OCI-M2 (cell line): ENCODE results near the gene RNF128.
"Not testable (repeated sequence)": the region's sequence is repeated elsewhere in the genome, so short reads cannot be mapped to it uniquely, and the experiment has no call there.

ENCODE experiments used
- DNase-seq: peaks from one replicate; lab custom pipeline; 2025; ENCODE audit not compliant: unreplicated experiment; lab: John Stamatoyannopoulos, UW

The RNF128 gene

DNA sequence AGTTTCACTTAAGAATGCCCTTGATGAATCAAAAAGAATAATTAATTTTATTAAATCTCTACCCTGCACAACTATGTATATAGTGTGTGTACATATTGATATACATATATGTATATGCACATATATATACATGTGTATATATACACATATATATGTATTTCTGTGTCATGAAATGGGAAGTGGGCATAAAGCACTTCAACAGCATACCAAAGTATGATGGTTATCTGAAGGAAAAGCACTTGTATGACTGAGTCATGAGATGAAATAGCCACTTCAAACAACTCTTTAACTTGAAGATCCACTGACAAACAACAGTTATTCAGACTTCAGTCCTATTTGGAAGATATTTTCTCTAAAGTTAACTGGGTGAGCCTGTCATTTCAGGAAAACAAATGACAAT, 16.3 kb downstream of the RNF128 start:
- no peak for DNase-seq

DNA sequence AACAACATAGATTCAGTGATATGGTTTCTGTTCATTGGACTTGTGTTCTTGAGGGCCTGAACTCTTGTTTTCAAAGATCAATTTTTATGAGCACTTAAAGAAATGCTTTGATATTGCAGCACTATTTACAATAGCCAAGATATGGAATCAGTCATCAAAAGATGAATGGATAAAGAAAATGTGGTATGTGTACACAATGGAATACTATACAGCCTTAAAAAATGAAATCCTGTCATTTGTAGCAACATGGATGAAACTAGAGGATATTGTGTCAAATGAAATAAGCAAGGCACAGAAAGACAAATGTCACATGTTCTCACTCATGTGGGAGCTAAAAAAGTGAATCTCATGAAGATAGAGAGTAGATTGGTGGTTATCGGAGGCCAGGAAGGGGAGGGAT, 21.9 kb downstream of the RNF128 start:
- no peak for DNase-seq

DNA sequence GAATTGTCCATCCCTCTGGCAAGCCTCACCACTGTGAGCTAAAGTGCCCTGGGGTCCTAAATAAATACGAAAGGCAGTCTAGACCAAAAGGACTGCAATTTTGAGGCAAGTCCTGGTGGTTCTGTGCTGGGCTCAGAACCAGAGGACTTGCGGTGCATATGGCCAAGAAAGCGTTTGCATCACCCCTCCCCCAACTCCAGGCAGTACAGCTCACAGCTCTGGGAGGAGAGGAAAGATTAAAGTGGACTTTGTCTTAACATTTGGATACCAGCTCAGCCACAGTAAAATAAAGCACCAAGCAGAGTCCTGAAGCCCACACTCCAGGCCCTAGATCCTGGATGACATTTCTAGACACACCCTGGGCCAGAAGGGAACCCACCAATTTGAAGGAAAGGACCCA, 24.9 kb downstream of the RNF128 start:
- no peak for DNase-seq

DNA sequence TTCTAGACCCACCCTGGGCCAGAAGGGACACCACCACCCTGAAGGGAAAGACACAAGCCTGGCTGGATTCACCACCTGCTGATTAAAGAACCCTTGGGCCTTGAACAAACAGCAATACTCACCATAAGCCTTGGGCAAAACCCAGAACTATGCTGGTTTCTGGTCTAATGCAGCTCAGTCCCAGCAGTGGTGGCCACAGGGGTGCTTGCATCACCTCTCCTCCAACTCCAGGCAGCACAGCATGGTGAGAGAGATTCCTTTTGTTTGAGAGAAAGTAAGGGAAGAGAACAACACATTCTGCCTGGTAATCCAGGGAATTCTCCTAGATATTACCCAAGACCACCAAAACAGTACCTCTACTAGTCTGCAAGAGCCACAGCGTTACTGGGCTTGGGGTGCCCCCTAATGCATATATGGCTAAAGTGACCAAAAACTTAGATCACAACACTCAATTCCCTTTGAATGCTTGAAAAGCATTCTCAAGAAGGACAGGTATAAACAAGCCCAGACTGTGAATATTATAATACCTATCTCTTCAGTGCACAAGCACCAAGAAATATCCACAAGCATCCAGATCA, 25.7 kb downstream of the RNF128 start:
- DNase-seq = no peak

DNA sequence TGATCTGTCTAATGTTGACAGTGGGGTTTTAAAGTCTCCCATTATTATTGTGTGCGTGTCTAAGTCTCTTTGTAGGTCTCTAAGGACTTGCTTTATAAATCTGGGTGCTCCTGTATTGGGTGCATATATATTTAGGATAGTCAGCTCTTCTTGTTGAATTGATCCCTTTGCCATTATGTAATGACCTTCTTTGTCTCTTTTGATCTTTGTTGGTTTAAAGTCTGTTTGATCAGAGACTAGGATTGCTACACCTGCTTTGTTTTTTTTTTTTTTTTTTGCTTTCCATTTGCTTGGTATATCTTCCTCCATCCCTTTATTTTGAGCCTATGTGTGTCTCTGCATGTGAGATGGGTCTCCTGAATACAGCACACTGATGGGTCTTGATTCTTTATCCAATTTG, 42.8 kb downstream of the RNF128 start:
- not testable (repeated sequence) for DNase-seq

DNA sequence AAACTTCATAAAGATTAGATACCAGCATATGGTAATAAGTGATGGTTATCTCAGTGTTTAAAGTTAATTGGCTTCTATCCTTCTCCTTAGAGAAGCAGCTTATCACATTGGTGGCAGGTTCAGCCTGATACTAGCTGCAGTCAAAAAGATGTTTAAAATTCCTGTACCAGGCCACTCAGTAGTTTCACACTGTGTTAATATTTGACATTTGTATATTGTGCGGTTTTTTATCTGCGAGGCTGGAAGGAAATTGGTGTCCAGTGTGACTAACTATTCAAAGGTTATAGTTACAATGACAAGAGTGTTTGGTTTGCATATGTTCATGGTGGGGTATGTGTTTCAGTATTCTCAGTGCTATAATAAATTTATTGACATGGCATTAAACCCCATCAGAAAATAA, 48.5 kb downstream of the RNF128 start:
- no peak for DNase-seq

DNA sequence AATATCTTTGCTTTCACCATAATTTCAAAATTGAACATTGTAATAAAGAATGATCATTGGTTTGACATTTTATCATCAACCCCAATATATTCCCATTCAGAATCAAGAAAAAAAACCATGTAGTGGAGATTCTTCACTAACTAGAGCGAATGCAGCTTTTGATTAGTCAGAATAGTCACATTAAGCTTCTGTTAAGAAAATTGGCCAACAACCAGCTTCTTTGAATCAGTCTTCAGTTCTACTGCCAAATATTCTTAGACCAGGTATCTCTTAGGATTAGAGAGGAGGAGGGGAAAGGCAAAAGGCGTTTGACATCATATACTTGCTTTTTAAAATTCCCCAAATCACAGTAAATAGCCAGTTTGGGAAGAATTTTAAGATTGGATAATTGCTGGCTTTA, 53.8 kb downstream of the RNF128 start:
- no peak for DNase-seq

DNA sequence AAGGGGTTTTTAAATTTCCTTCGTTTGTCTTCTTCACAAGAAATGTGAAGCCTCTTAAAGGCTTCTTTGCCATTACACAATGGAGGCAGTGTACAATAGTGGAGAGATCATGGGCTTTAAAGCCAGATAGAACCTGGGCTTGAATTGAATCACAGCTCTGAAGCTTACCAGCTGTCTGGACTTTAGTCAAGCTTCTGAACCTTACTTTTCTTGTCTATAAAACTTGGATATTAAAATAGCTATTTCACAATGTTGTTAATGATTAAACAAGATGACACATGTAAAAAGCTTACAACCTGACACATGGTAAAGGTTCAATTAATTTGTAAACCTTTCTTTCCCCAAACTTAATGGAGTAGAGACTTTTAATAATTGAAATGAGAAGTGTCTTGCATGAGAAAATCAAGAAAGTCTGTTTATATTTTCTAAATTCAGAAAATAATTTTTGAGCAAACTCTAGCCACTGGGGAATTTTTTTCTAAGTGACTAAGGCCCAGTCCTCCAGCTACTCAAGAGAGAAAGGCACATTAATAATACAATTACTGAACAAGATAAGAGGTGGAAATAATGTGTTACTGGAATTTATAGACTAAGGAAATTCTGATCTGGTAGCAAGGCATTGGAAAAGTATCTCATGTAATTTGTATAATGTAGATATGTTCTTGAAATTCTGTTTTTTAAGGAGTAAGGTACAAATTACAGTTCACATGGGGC, 54.3 kb downstream of the RNF128 start:
- DNase-seq = no peak

DNA sequence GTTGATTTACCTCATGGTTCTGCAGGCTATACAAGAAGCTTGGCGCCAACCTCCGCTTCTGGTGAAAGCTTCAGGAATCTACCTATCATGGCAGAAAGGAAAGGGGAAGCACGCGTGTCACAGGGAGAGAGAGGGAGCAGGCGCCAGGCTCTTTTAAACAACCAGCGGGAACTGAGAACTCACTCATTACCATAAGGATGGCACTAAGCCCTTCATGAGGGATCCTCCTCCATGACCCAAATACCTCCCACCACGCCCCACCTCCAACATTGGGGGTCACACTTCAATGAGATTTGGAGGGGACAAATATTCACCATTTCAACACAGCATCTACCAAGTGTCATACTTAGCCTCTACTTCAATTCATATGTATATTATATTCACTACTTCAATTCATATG, 57.2 kb downstream of the RNF128 start:
- no peak for DNase-seq

DNA sequence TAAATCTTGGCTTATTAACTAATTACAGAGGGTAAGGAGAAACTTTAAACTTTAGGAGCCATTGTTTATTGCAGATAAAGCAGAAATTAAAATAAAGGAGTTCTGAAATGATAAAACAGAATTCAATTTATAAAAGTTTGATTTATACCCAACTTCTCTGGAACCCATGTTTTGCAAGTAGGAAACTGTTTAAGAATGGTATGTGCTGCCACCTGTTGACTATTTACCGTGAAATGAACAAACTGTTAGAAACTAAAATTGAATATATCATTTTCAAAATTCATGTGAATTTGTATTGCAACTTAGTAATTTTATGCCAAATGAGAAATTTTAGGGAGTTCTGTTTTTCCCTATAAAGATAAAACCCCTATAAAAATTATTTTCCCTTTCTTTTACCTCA, 65.0 kb downstream of the RNF128 start:
- no peak for DNase-seq

DNA sequence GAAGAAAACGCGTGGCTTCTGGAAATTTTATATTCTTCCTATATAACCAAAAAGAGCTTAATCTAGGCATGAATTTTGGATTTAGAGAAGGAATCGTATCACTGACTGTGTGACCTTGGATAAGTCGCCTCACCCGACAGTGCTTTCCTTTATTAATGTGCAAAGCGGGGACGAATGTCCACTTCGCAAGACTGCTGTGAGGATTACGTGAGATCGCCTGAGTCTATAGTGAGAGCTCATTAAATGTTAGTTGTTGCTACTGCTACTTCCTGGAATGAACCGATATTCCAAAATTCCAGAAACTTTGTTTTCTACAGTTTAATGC, 75.5 kb downstream of the RNF128 start:
- DNase-seq = no peak

DNA sequence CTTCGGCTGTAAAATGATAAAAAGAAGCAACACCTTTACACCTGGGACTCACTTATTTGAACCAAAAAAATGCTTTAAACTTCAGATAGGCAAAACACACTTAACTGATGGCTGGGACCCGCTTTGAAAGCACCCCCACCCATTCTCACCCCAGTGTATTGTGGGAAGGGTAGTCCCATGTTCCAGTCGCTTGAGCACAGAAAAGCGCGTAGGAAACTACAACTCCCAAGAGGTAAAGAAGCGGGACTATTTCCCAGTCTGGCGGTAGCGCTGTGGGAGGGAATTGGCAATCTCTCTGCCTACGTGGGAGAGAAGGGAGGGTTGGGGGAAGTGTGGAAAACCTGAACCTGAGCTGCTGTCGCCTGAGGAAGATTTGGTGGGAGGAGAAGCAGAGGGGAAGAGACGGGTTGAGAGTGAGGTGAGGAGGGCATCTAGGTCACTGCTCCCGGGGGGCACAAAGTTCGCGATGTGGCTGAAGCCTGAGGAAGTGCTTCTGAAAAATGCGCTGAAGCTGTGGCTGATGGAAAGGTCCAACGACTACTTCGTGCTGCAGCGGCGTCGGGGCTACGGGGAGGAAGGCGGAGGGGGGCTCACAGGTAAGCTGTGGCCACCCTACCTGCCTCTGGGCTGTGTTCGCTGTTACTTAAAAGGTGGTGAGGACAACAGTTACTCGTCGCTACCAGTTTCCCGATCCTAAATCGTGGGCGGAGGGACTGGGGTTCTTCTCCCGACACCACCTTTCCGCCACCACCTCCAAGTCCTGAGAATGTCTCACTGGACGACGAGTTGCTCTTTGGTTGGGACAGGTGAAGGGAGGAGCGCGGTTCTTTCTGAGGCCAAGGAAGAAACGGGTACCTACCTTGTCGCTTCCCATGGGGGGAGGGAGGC, 76.1 kb downstream of the RNF128 start, which contains the start of gene TBC1D8B:
TBC1D8B (plus strand) TSS at position 286 of the 888 bp plus-strand sequence; CDS start at position 467, 181 bp downstream.
- DNase-seq = no peak

DNA sequence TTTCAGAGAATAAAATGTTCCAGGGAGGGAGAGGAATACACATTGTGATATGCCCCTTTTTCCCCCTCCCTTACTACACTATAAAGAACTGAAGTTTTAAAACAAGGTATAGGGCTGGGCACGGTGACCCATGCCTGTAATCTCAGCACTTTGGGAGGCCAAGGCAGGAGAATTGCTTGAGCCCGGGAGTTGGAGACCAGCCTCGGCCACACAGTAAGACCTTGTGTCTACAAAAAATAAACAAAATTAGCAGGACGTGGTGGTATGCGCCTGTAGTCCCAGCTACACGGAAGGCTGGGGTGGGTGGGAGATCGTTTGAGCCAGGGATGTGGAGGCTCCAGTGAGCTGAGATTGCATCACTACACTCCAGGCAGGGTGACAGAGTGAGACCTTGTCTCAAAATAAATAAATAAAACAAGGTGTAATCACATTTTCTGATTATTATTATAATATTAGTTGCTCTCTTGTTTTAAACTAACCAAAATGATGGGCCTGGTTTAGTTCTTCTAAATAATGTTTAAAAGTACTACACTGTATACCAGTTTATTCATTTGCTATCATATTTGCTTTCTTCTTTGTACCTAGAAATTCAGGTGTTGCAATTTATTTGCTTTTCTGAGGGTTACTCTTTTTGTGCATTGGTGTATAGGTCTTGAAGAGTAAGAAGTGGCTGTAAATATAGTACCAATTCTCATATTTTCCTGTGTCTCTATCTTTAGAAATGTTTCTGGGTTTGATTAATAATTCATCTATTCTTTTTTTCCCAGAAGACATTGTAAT, 84.8 kb downstream of the RNF128 start:
- DNase-seq = no peak

DNA sequence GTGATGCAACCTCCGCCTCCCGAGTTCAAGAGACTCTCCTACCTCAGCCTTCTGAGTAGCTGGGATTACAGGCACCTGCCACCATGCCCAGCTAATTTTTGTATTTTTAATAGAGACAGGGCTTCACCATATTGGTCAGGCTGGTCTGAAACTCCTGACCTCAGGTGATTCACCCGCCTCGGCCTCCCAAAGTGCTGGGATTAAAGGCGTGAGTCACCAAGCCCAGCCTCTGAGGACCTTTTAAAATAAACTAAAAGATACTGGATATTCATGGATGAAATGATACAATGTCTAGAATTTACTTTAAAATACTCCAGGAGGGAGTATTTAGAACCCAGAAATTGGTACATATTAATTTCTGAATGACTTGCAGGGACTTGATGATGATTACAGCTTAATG, 86.4 kb downstream of the RNF128 start:
- not testable (repeated sequence) for DNase-seq

DNA sequence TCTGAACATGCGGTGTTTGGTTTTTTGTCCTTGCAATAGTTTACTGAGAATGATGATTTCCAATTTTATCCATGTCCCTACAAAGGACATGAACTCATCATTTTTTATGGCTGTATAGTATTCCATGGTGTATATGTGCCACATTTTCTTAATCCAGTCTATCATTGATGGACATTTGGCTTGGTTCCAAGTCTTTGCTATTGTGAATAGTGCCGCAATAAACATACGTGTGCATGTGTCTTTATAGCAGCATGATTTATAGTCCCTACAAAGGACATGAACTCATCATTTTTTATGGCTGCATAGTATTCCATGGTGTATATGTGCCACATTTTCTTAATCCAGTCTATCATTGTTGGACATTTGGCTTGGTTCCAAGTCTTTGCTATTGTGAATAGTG, 87.6 kb downstream of the RNF128 start:
- not testable (repeated sequence) for DNase-seq
